Memory B cell (primary cell): Measurements from ENCODE around the gene SEMA6C.
A peak's percentile ranks its signal among the peaks of the same experiment; 100 is the strongest.

Source experiments
- ATAC-seq: fragments of 150-1000 bp; cut with Tn5 transposase; 2 replicates; pipeline ENCODE4 v1.10.0; 2021; ENCODE audit warnings: low read depth, mild to moderate bottlenecking, moderate library complexity
- DNase-seq, 2 donors: peaks; one replicate each; pipeline ENCODE4 v3.0.0; 2022; ENCODE audit warnings: low spot score in 2 of 2
- H3K27ac Mint-ChIP-seq: one replicate; pipeline ENCODE4 v1.8.0; 2022; ENCODE audit warnings: mild to moderate bottlenecking, moderate library complexity, mixed read lengths
- H3K27me3 Mint-ChIP-seq: one replicate; pipeline ENCODE4 v1.8.0; 2022; ENCODE audit warnings: mixed read lengths
- H3K36me3 Mint-ChIP-seq: one replicate; pipeline ENCODE4 v1.8.0; 2022; ENCODE audit warnings: mild to moderate bottlenecking, mixed read lengths
- H3K4me1 Mint-ChIP-seq: one replicate; pipeline ENCODE4 v1.8.0; 2022; ENCODE audit warnings: mixed read lengths
- H3K4me3 Mint-ChIP-seq: one replicate; pipeline ENCODE4 v1.8.0; 2022; ENCODE audit warnings: mild to moderate bottlenecking, moderate library complexity, mixed read lengths
- H3K9me3 Mint-ChIP-seq: one replicate; pipeline ENCODE4 v1.8.0; 2022; ENCODE audit warnings: mixed read lengths

The SEMA6C gene

DNA sequence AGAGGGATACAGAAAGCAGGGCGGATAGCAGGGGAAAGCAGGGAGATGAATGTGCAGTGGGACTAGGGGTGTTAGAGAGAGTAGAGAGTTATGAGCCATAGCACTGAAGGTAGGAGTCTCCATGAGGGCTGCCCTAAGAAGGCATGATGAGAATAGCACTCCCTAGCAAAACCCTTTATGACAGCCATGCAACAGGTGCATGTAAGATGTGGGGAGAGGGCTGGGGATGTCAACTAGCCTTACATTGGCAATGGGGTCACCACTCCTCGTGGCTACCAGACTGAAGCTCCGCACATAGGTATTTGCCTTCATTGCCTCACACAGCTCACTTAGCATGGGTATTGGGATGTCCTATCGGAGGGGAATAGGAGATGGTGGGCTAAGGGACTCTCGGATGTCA is 24.8 kb upstream of the SEMA6C start:
- DNase-seq = no peak
- H3K27me3 Mint-ChIP-seq = no peaks in the 10 kb centered on the region
- no peak overlapping the region for H3K4me3 Mint-ChIP-seq
- no peaks in the 10 kb centered on the region for H3K9me3 Mint-ChIP-seq
- peaks cover 13% of the 10 kb centered on the region for H3K4me1 Mint-ChIP-seq
- no peak for ATAC-seq
- no peak overlapping the region for H3K27ac Mint-ChIP-seq
- H3K36me3 Mint-ChIP-seq = peaks cover 25% of the 10 kb centered on the region

DNA sequence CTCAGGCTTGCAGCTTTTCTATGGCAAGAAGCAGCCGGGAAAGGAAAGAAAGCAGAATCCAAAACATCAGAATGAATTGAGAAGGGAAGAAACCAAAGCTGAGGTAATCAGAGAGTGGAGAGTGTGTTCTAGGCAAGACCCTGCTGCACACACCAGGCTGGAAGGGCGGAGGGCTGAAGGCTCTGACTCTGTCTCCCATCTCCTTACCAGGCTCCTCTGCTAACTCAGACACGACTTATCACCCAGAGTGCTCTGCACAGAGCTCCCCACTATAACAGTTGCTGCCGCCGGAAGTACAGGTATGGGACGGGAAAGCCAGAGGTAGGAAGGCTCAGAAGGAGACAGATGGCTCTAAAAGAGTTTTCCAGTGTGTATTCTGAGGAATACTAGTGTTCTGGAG is 20.7 kb upstream of the SEMA6C start:
- H3K9me3 Mint-ChIP-seq = no peaks in the 10 kb centered on the region
- peak overlapping the region; percentile 95 for H3K4me3 Mint-ChIP-seq
- peaks cover 17% of the 10 kb centered on the region for H3K36me3 Mint-ChIP-seq
- DNase-seq (no peak), ATAC-seq (no peak)
- H3K4me1 Mint-ChIP-seq = peaks cover 21% of the 10 kb centered on the region
- H3K27me3 Mint-ChIP-seq = no peaks in the 10 kb centered on the region
- peak overlapping the region; percentile 84 for H3K27ac Mint-ChIP-seq

GRCh38 chr1:151166505-151166956 is 20.1 kb upstream of the SEMA6C start:
- ATAC-seq = no peak
- no peaks in the 10 kb centered on the region for H3K9me3 Mint-ChIP-seq
- no peaks in the 10 kb centered on the region for H3K27me3 Mint-ChIP-seq
- H3K4me1 Mint-ChIP-seq = peaks cover 21% of the 10 kb centered on the region
- H3K27ac Mint-ChIP-seq = peak overlapping the region; percentile 84
- peak overlapping the region; percentile 95 for H3K4me3 Mint-ChIP-seq
- no peak for DNase-seq
- peaks cover 18% of the 10 kb centered on the region for H3K36me3 Mint-ChIP-seq

GRCh38 chr1:151165738-151166504 is 19.5 kb upstream of the SEMA6C start, which contains the start of the genes LYSMD1 and SCNM1:
TSS of gene LYSMD1 (minus strand) at chr1:151165902. CDS start at chr1:151165258, 644 bp downstream.
TSS of gene SCNM1 (plus strand) at chr1:151166144. CDS start at chr1:151166153, 9 bp downstream.
- peaks cover 21% of the 10 kb centered on the region for H3K4me1 Mint-ChIP-seq
- H3K36me3 Mint-ChIP-seq = peaks cover 20% of the 10 kb centered on the region
- peak within 1 kb of the TSS; percentile 84 for H3K27ac Mint-ChIP-seq
- no peaks in the 10 kb centered on the region for H3K27me3 Mint-ChIP-seq
- H3K9me3 Mint-ChIP-seq = no peaks in the 10 kb centered on the region
- DNase-seq (peak; percentile 86 to 93), ATAC-seq (peak; percentile 96)
- peak within 1 kb of the TSS; percentile 95 for H3K4me3 Mint-ChIP-seq

DNA sequence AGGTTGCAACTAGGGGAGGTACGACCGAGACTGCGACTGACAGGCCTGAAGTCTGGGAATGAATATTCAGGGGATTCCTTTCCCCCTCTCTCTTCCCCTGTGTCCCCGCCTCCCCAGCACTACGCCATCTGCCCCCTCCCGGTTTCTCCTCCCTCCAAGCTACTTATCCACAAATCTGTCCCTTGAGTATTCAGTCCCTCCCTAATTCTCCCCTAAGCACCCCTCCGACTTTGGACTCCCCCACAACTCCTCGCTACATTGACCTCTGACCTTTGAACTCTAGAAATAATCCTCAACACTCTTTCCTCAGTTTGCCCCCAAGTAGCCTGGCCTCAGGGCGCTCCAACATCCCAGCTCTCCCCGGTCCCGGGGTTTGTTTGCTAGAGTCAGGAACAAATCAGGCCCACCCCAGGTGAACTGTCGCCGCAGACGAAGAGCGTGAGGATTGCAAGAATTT is 18.9 kb upstream of the SEMA6C start:
- DNase-seq (no peak), ATAC-seq (peak; percentile 2)
- peaks cover 23% of the 10 kb centered on the region for H3K4me1 Mint-ChIP-seq
- no peaks in the 10 kb centered on the region for H3K9me3 Mint-ChIP-seq
- peak overlapping the region; percentile 84 for H3K27ac Mint-ChIP-seq
- no peaks in the 10 kb centered on the region for H3K27me3 Mint-ChIP-seq
- peak overlapping the region; percentile 95 for H3K4me3 Mint-ChIP-seq
- peaks cover 20% of the 10 kb centered on the region for H3K36me3 Mint-ChIP-seq

GRCh38 chr1:151164732-151165280 is 18.4 kb upstream of the SEMA6C start:
- DNase-seq (no peak), ATAC-seq (no peak)
- H3K27me3 Mint-ChIP-seq = no peaks in the 10 kb centered on the region
- no peak overlapping the region for H3K27ac Mint-ChIP-seq
- no peaks in the 10 kb centered on the region for H3K9me3 Mint-ChIP-seq
- H3K4me1 Mint-ChIP-seq = peaks cover 23% of the 10 kb centered on the region
- peak overlapping the region; percentile 95 for H3K4me3 Mint-ChIP-seq
- peaks cover 20% of the 10 kb centered on the region for H3K36me3 Mint-ChIP-seq

DNA sequence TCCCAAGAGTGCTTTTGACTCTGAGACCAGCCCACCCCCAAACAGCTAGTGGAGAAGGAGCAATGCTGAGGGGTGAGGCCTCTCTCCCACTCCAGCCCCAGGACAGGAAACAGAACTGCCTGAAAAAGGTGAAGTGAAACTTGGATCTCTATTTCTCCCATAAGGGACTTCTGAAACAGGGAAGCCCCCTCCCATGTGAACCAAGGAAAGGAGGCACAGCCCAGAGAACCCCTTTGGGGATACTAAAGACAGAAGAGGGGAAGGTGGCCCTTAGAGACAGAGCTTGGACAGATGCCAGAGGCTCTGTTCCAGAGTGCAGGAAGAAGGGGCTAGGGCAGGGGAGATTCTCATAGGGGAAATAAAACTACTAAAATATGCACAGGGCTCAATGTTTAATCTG is 12.9 kb upstream of the SEMA6C start:
- Mint-ChIP-seq H3K9me3 (no peaks in the 10 kb centered on the region), H3K27ac (peak overlapping the region; percentile 13), H3K27me3 (no peaks in the 10 kb centered on the region), H3K4me1 (peaks cover 30% of the 10 kb centered on the region), H3K4me3 (peak overlapping the region; percentile 44), H3K36me3 (peaks cover 16% of the 10 kb centered on the region)
- no peak for ATAC-seq
- no peak for DNase-seq

- ATAC-seq (no peak), DNase-seq (no peak)
- Mint-ChIP-seq H3K4me1 (peaks cover 30% of the 10 kb centered on the region), H3K27me3 (no peaks in the 10 kb centered on the region), H3K27ac (peak overlapping the region; percentile 13), H3K4me3 (no peak overlapping the region), H3K36me3 (peaks cover 16% of the 10 kb centered on the region), H3K9me3 (no peaks in the 10 kb centered on the region)
These were observed 12.4 kb upstream of the SEMA6C start for GRCh38 chr1:151158751-151159251.

DNA sequence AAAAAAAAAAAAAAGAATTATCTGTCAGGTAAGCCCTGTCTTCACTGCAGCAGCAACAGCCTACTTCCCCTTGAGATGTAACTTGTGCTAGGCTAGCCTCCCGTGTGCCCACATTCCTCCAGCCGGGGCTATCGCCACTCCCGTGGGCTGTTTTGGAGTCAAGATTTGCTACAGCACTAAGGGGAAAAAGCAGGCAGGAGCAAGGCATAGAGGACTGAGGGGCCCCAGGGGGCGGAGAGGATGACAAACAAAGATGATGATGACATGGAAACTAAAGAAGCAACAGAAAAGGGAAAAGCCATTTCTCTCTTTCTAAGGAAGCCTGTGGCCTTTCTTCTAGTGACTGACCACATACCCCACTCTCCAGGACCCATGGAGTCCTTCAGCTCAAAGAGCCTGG is 11.9 kb upstream of the SEMA6C start:
- no peak for DNase-seq
- Mint-ChIP-seq H3K4me1 (peaks cover 30% of the 10 kb centered on the region), H3K27ac (no peak overlapping the region), H3K36me3 (peaks cover 16% of the 10 kb centered on the region), H3K4me3 (peak overlapping the region; percentile 80), H3K9me3 (no peaks in the 10 kb centered on the region), H3K27me3 (no peaks in the 10 kb centered on the region)
- no peak for ATAC-seq

GRCh38 chr1:151157067-151157531 is 10.7 kb upstream of the SEMA6C start:
- Mint-ChIP-seq H3K27me3 (no peaks in the 10 kb centered on the region), H3K36me3 (peaks cover 13% of the 10 kb centered on the region), H3K4me3 (peak overlapping the region; percentile 99), H3K9me3 (no peaks in the 10 kb centered on the region), H3K27ac (peak overlapping the region; percentile 84), H3K4me1 (peaks cover 26% of the 10 kb centered on the region)
- no peak for DNase-seq
- ATAC-seq = no peak

GRCh38 chr1:151156515-151156819 is 10.0 kb upstream of the SEMA6C start, which contains the start of gene TNFAIP8L2:
TSS of gene TNFAIP8L2 (plus strand) at chr1:151156649. CDS start at chr1:151158698, 2,049 bp downstream.
- Mint-ChIP-seq H3K27ac (peak within 1 kb of the TSS; percentile 84), H3K27me3 (no peaks in the 10 kb centered on the region), H3K36me3 (peaks cover 12% of the 10 kb centered on the region), H3K4me1 (peaks cover 26% of the 10 kb centered on the region), H3K9me3 (no peaks in the 10 kb centered on the region), H3K4me3 (peak within 1 kb of the TSS; percentile 99)
- peak; percentile 48 to 53 for DNase-seq
- ATAC-seq = peak; percentile 89

DNA sequence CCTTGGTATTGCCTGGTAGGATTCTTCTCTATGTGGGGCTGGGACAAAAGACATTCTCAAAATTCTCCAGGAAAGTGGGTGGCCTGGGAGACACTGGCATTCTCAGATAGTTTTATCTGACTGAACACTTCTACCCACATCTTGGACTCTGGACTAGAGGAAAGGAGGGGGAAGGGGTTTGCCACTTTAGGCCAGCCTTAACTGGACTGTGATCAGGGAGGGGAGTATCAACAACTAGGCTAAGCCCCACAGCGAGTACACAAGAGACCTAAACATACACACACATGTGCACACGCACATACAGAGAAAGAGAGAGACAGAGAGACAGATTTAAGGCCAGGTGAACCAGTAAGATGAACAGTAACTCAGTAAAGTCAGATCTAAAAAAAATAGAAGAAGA is 1.2 kb upstream of the SEMA6C start:
- no peak for DNase-seq
- Mint-ChIP-seq H3K9me3 (no peaks in the 10 kb centered on the region), H3K4me1 (peaks cover 15% of the 10 kb centered on the region), H3K4me3 (peak overlapping the region; percentile 89), H3K36me3 (no peaks in the 10 kb centered on the region), H3K27ac (no peak overlapping the region), H3K27me3 (peaks cover 6% of the 10 kb centered on the region)
- no peak for ATAC-seq

DNA sequence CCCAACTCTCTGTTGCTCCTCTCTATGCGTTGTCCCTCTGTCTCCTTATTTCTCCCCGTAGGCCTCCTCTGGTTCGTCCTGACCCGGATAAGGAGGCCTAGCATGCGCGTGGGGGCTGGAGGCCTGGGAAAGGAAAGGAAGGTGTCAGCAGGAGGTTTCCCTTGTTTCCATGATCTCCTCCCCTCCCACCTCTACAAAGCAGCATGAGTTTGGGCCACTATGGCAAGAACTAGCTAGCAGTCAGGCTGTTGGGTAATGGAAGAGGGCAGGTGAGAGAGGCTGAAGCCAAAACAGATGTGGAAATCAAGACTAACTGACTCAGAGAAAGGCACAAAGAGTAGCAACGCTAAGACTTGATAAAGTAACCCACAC is 687 bp upstream of the SEMA6C start:
- Mint-ChIP-seq H3K27ac (no peak overlapping the region), H3K9me3 (no peaks in the 10 kb centered on the region), H3K36me3 (no peaks in the 10 kb centered on the region), H3K4me1 (peaks cover 18% of the 10 kb centered on the region), H3K4me3 (peak overlapping the region; percentile 89), H3K27me3 (peaks cover 6% of the 10 kb centered on the region)
- ATAC-seq (peak; percentile 1), DNase-seq (no peak)

- Mint-ChIP-seq H3K4me1 (peaks cover 18% of the 10 kb centered on the region), H3K36me3 (no peaks in the 10 kb centered on the region), H3K4me3 (peak overlapping the region; percentile 89), H3K9me3 (no peaks in the 10 kb centered on the region), H3K27ac (no peak overlapping the region), H3K27me3 (peaks cover 6% of the 10 kb centered on the region)
- ATAC-seq (peak; percentile 2), DNase-seq (no peak)
These were observed 389 bp downstream of the SEMA6C start for GRCh38 chr1:151146072-151146411.
